MM.1S (cell line): ENCODE measurements around the gene TRDN.

Experiments used
- EZH2 ChIP-seq: fragments of 300-600 bp; sonication (generic); optimal IDR thresholded peaks from 2 replicates; pipeline ENCODE3; 2017; ENCODE audit warnings: low read depth, mild to moderate bottlenecking, antibody characterized with exemption, low read length, mixed read lengths
- EZH2phosphoT487 ChIP-seq: fragments of 300-600 bp; sonication (generic); IDR thresholded peaks from 2 replicates; pipeline ENCODE4 v1.6.1; 2018; ENCODE audit warnings: antibody characterized with exemption, low read length
- TF ChIP-seq, protein P1 (sequence below): fragments of 300-600 bp; sonication (generic); IDR thresholded peaks from 2 replicates; pipeline ENCODE4 v1.5.1; 2016; ENCODE audit warnings: antibody characterized with exemption, low read length, mixed read lengths

DNA sequence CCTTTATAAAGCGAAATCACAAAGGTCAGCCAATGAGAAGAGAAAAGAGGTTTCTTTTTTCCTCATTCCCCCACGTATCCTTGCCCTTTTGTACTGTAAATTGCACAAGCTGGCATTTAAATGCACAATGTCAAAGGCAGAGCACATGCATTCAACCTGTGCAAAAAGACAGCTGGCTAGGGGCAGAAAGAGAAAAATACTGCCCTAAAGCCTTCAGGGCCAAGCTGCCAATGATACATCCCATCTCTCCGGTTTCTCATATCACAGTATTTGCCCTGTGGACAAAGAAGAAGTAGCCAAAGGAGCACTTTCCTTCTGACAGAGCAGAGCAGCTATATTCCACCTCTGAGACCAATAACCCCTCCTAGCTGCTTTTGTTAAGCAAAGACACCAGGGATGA lies 219.2 kb downstream of the TRDN start:
- TF ChIP-seq, protein P1, sequence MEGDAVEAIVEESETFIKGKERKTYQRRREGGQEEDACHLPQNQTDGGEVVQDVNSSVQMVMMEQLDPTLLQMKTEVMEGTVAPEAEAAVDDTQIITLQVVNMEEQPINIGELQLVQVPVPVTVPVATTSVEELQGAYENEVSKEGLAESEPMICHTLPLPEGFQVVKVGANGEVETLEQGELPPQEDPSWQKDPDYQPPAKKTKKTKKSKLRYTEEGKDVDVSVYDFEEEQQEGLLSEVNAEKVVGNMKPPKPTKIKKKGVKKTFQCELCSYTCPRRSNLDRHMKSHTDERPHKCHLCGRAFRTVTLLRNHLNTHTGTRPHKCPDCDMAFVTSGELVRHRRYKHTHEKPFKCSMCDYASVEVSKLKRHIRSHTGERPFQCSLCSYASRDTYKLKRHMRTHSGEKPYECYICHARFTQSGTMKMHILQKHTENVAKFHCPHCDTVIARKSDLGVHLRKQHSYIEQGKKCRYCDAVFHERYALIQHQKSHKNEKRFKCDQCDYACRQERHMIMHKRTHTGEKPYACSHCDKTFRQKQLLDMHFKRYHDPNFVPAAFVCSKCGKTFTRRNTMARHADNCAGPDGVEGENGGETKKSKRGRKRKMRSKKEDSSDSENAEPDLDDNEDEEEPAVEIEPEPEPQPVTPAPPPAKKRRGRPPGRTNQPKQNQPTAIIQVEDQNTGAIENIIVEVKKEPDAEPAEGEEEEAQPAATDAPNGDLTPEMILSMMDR: no peak
- TF ChIP-seq EZH2 (no peak), EZH2phosphoT487 (no peak)
